SK-N-SH treated with all-trans-retinoic acid at 6 μM for 48 hours (cell line): Measurements from ENCODE around the gene CDCA7L.

Experiments
- ATAC-seq: fragments of 200-7000 bp; cut with Tn5 transposase; 3 replicates; pipeline ENCODE4 v1.9.1; 2020; ENCODE audit warnings: mild to moderate bottlenecking, moderate library complexity
- ARNTL ChIP-seq: fragments of 450-650 bp; formaldehyde crosslinking; IDR thresholded peaks from 2 replicates; pipeline ENCODE4 v1.5.0; 2020; ENCODE audit warnings: low read depth, mild to moderate bottlenecking, moderate library complexity, borderline replicate concordance
- BACH2 ChIP-seq: fragments of 250-450 bp; sonication (Bioruptor Pico); IDR thresholded peaks from 2 replicates; pipeline ENCODE4 v1.9.0; 2021; ENCODE audit warnings: mild to moderate bottlenecking, borderline replicate concordance
- CSDC2 ChIP-seq: fragments of 250-450 bp; sonication (Bioruptor Pico); IDR thresholded peaks from 2 replicates; pipeline ENCODE4 v1.5.0; 2020; ENCODE audit warnings: mild to moderate bottlenecking, moderate library complexity
- ESRRG ChIP-seq: fragments of 250-450 bp; sonication (Bioruptor Pico); IDR thresholded peaks from 2 replicates; pipeline ENCODE4 v1.6.1; 2021; ENCODE audit warnings: mild to moderate bottlenecking
- GLIS3 ChIP-seq: fragments of 250-450 bp; sonication (Bioruptor Pico); IDR thresholded peaks from 2 replicates; pipeline ENCODE4 v1.5.0; 2020; ENCODE audit warnings: mild to moderate bottlenecking, moderate library complexity
- ISL1 ChIP-seq: fragments of 250-450 bp; sonication (Bioruptor Pico); IDR thresholded peaks from 2 replicates; pipeline ENCODE4 v2.1.2; 2022; ENCODE audit warnings: mild to moderate bottlenecking, moderate library complexity
- OSR1 ChIP-seq: fragments of 250-450 bp; sonication (Bioruptor Pico); IDR thresholded peaks from 2 replicates; pipeline ENCODE4 v1.8.0; 2022; ENCODE audit warnings: moderate library complexity, mild to moderate bottlenecking, inconsistent platforms
- PPARA ChIP-seq: fragments of 250-450 bp; sonication (Bioruptor Pico); IDR thresholded peaks from 2 replicates; pipeline ENCODE4 v1.5.0; 2020; ENCODE audit warnings: mild to moderate bottlenecking, borderline replicate concordance
- SNAI2 ChIP-seq: fragments of 250-450 bp; sonication (Bioruptor Pico); IDR thresholded peaks from 2 replicates; pipeline ENCODE4 v1.5.0; 2020; ENCODE audit warnings: mild to moderate bottlenecking, moderate library complexity
- TOX ChIP-seq: fragments of 250-450 bp; sonication (Bioruptor Pico); IDR thresholded peaks from 2 replicates; pipeline ENCODE4 v1.8.0; 2021; ENCODE audit warnings: mild to moderate bottlenecking, moderate library complexity, borderline replicate concordance
- ZC3H10 ChIP-seq: fragments of 250-450 bp; sonication (Bioruptor Pico); IDR thresholded peaks from 2 replicates; pipeline ENCODE4 v1.5.1; 2021; ENCODE audit warnings: mild to moderate bottlenecking, moderate library complexity
- ZFP3 ChIP-seq: fragments of 250-450 bp; sonication (Bioruptor Pico); IDR thresholded peaks from 2 replicates; pipeline ENCODE4 v1.5.0; 2020; ENCODE audit warnings: mild to moderate bottlenecking, moderate library complexity
- ZFP30 ChIP-seq: fragments of 450-650 bp; formaldehyde crosslinking; IDR thresholded peaks from 2 replicates; pipeline ENCODE4 v1.5.0; 2022; ENCODE audit warnings: mild to moderate bottlenecking, moderate library complexity
- ZNF565 ChIP-seq: fragments of 450-650 bp; formaldehyde crosslinking; conservative IDR thresholded peaks from 2 replicates; pipeline ENCODE4 v1.5.0; 2020; ENCODE audit warnings: low read depth, mild to moderate bottlenecking, moderate library complexity
- ZNF70 ChIP-seq: fragments of 450-650 bp; formaldehyde crosslinking; IDR thresholded peaks from 2 replicates; pipeline ENCODE4 v1.5.0; 2020; ENCODE audit warnings: mild to moderate bottlenecking, moderate library complexity
- ZNF8 ChIP-seq: fragments of 450-650 bp; formaldehyde crosslinking; IDR thresholded peaks from 2 replicates; pipeline ENCODE4 v1.5.0; 2020; ENCODE audit warnings: mild to moderate bottlenecking, moderate library complexity
- TF ChIP-seq, protein P1 (sequence below): fragments of 250-450 bp; sonication (Bioruptor Pico); IDR thresholded peaks from 2 replicates; pipeline ENCODE4 v1.5.1; 2021; ENCODE audit warnings: mild to moderate bottlenecking, moderate library complexity
- TF ChIP-seq, protein P2 (sequence below): fragments of 250-450 bp; sonication (Bioruptor Pico); IDR thresholded peaks from 2 replicates; pipeline ENCODE4 v1.8.0; 2021; ENCODE audit warnings: low read depth, mild to moderate bottlenecking, moderate library complexity, borderline replicate concordance
- TF ChIP-seq, protein P3 (sequence below): fragments of 250-450 bp; sonication (Bioruptor Pico); IDR thresholded peaks from 2 replicates; pipeline ENCODE4 v1.5.0; 2020; ENCODE audit warnings: mild to moderate bottlenecking, moderate library complexity
- TF ChIP-seq, protein P4 (sequence below): fragments of 250-450 bp; sonication (Bioruptor Pico); IDR thresholded peaks from 2 replicates; pipeline ENCODE4 v1.5.1; 2020; ENCODE audit warnings: low read depth, mild to moderate bottlenecking, moderate library complexity
- TF ChIP-seq, protein P5 (sequence below): fragments of 250-450 bp; sonication (Bioruptor Pico); IDR thresholded peaks from 2 replicates; pipeline ENCODE4 v1.8.0; 2020; ENCODE audit warnings: mild to moderate bottlenecking, moderate library complexity, borderline replicate concordance

Gene CDCA7L

DNA sequence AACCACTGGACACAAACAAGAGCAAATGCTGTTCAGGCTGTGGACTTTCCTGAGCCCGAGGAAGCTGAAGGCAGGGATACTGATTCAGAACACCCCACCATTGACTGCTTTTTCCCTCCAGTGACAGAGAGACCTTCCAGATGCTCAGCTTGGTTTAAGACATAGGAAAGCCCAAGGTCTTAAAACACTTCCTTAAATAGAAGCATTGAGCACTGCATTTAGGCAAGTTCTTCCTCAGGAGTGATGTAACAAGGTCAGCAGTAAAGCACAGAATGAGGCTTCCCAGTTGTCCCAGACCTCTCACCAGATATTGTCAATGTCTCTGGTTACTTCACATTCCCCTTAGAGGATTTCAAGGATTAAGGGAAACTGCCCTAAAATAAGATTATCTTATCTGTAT is 19.6 kb upstream of the CDCA7L start:
- TF ChIP-seq ESRRG (CRISPR knock-in tag) (no peak), PPARA (CRISPR knock-in tag) (no peak), BACH2 (CRISPR knock-in tag) (no peak), OSR1 (no peak), ZFP3 (no peak), ZNF8 (CRISPR knock-in tag) (no peak)
- TF ChIP-seq, all 23 proteins: peak for 0
- ATAC-seq = no peak; the same call in 2 of the 3 replicates

DNA sequence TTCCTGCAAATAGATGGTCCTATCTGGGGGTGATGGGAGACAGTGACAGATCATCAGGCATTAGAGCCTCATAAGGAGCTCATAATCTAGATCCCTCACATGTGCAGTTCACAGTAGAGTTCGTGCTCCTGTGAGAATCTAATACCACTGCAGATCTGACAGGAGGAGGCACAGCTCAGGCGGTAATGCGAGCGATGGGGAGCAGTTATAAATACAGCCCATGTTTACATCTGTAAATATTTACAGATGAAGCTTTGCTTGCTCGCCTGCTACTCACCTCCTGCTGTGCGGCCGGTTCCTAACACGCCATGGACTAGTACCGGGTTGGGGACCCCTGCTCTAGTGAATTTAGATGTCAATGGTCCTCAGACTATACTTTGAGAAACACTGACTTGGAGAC is 17.0 kb upstream of the CDCA7L start:
- TF ChIP-seq TOX (CRISPR knock-in tag) = no peak
- TF ChIP-seq ZNF8 (CRISPR knock-in tag) = no peak
- TF ChIP-seq ZNF70 (CRISPR knock-in tag) = no peak
- TF ChIP-seq, protein P1, sequence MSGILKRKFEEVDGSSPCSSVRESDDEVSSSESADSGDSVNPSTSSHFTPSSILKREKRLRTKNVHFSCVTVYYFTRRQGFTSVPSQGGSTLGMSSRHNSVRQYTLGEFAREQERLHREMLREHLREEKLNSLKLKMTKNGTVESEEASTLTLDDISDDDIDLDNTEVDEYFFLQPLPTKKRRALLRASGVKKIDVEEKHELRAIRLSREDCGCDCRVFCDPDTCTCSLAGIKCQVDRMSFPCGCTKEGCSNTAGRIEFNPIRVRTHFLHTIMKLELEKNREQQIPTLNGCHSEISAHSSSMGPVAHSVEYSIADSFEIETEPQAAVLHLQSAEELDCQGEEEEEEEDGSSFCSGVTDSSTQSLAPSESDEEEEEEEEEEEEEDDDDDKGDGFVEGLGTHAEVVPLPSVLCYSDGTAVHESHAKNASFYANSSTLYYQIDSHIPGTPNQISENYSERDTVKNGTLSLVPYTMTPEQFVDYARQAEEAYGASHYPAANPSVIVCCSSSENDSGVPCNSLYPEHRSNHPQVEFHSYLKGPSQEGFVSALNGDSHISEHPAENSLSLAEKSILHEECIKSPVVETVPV = no peak
- TF ChIP-seq, protein P2, sequence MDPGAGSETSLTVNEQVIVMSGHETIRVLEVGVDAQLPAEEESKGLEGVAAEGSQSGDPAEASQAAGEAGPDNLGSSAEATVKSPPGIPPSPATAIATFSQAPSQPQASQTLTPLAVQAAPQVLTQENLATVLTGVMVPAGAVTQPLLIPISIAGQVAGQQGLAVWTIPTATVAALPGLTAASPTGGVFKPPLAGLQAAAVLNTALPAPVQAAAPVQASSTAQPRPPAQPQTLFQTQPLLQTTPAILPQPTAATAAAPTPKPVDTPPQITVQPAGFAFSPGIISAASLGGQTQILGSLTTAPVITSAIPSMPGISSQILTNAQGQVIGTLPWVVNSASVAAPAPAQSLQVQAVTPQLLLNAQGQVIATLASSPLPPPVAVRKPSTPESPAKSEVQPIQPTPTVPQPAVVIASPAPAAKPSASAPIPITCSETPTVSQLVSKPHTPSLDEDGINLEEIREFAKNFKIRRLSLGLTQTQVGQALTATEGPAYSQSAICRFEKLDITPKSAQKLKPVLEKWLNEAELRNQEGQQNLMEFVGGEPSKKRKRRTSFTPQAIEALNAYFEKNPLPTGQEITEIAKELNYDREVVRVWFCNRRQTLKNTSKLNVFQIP (CRISPR knock-in tag) = no peak
- TF ChIP-seq, protein P3, sequence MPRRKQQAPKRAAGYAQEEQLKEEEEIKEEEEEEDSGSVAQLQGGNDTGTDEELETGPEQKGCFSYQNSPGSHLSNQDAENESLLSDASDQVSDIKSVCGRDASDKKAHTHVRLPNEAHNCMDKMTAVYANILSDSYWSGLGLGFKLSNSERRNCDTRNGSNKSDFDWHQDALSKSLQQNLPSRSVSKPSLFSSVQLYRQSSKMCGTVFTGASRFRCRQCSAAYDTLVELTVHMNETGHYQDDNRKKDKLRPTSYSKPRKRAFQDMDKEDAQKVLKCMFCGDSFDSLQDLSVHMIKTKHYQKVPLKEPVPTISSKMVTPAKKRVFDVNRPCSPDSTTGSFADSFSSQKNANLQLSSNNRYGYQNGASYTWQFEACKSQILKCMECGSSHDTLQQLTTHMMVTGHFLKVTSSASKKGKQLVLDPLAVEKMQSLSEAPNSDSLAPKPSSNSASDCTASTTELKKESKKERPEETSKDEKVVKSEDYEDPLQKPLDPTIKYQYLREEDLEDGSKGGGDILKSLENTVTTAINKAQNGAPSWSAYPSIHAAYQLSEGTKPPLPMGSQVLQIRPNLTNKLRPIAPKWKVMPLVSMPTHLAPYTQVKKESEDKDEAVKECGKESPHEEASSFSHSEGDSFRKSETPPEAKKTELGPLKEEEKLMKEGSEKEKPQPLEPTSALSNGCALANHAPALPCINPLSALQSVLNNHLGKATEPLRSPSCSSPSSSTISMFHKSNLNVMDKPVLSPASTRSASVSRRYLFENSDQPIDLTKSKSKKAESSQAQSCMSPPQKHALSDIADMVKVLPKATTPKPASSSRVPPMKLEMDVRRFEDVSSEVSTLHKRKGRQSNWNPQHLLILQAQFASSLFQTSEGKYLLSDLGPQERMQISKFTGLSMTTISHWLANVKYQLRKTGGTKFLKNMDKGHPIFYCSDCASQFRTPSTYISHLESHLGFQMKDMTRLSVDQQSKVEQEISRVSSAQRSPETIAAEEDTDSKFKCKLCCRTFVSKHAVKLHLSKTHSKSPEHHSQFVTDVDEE (CRISPR knock-in tag) = no peak
- no peak for TF ChIP-seq ISL1 (CRISPR knock-in tag)
- TF ChIP-seq, protein P4, sequence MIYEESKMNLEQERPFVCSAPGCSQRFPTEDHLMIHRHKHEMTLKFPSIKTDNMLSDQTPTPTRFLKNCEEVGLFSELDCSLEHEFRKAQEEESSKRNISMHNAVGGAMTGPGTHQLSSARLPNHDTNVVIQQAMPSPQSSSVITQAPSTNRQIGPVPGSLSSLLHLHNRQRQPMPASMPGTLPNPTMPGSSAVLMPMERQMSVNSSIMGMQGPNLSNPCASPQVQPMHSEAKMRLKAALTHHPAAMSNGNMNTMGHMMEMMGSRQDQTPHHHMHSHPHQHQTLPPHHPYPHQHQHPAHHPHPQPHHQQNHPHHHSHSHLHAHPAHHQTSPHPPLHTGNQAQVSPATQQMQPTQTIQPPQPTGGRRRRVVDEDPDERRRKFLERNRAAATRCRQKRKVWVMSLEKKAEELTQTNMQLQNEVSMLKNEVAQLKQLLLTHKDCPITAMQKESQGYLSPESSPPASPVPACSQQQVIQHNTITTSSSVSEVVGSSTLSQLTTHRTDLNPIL (CRISPR knock-in tag) = no peak
- ATAC-seq = no peak

DNA sequence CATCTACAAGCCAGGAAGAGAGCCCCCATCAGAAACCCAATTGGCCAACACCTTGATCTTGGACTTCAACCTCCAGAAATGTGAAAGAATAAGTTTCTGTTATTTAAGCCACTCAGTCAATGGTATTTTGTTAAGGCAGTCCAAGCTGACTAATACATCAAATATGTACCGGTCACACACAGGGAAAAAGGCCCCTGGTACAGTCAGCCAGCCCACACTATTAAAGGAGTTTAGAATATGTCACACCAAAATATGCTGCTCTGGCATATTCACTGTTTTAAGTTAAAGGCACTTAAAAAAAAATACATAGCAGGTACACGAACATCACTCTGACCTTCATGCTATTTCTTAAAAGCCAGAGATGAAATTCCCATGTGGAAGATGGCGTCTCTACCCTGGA is 15.2 kb upstream of the CDCA7L start:
- TF ChIP-seq ZNF70 (CRISPR knock-in tag) (no peak), ISL1 (CRISPR knock-in tag) (no peak), ESRRG (CRISPR knock-in tag) (no peak), SNAI2 (CRISPR knock-in tag) (no peak), ZNF8 (CRISPR knock-in tag) (no peak), CSDC2 (no peak), ZFP30 (CRISPR knock-in tag) (no peak), TOX (CRISPR knock-in tag) (no peak), PPARA (CRISPR knock-in tag) (no peak), ZC3H10 (CRISPR knock-in tag) (no peak)
- TF ChIP-seq, protein P4 (CRISPR knock-in tag) = no peak
- TF ChIP-seq, all 23 proteins: peak for 0
- peak; percentile 80 for ATAC-seq

DNA sequence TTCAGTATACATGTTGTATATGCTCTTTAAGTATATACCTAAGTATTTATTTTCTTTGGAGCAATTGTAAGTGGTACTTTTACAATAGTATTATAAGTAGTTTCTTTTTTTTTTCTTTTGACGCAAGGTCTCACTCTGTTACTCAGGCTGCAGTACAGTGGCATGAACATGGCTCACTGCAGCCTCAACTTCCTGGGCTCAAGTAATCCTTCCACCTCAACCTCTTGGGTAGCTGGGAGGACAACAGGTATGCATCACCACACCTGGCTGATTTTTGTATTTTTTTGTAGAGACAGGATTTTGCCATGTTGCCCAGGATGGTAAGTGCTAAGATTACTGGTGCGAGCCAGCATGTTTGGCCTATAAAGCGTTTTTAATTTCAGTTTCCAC is 13.7 kb upstream of the CDCA7L start:
- TF ChIP-seq, protein P5, sequence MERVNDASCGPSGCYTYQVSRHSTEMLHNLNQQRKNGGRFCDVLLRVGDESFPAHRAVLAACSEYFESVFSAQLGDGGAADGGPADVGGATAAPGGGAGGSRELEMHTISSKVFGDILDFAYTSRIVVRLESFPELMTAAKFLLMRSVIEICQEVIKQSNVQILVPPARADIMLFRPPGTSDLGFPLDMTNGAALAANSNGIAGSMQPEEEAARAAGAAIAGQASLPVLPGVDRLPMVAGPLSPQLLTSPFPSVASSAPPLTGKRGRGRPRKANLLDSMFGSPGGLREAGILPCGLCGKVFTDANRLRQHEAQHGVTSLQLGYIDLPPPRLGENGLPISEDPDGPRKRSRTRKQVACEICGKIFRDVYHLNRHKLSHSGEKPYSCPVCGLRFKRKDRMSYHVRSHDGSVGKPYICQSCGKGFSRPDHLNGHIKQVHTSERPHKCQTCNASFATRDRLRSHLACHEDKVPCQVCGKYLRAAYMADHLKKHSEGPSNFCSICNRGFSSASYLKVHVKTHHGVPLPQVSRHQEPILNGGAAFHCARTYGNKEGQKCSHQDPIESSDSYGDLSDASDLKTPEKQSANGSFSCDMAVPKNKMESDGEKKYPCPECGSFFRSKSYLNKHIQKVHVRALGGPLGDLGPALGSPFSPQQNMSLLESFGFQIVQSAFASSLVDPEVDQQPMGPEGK (CRISPR knock-in tag) = no peak
- no peak for TF ChIP-seq SNAI2 (CRISPR knock-in tag)
- no peak for TF ChIP-seq ARNTL (CRISPR knock-in tag)
- no peak for TF ChIP-seq BACH2 (CRISPR knock-in tag)
- no peak for TF ChIP-seq GLIS3
- TF ChIP-seq ZFP3 = no peak
- TF ChIP-seq OSR1 = no peak
- no peak for TF ChIP-seq ZNF8 (CRISPR knock-in tag)
- TF ChIP-seq, protein P2 (CRISPR knock-in tag) = no peak
- TF ChIP-seq PPARA (CRISPR knock-in tag) = no peak
- TF ChIP-seq ZNF70 (CRISPR knock-in tag) = no peak
- TF ChIP-seq ZFP30 (CRISPR knock-in tag) = no peak
- no peak for TF ChIP-seq ISL1 (CRISPR knock-in tag)
- no peak for TF ChIP-seq ZNF565 (CRISPR knock-in tag)
- no peak for ATAC-seq
